ENCODE results near the gene DYRK2.

GRCh38 chr12:67626156-67626555, 22.4 kb upstream of the DYRK2 start:
- no peak for TF ChIP-seq CTCF (IDR thresholded peaks at IDR 0.05)
- no peak for TF ChIP-seq POLR2A (IDR thresholded peaks at IDR 0.05)
